Measurements from ENCODE around the gene MPEG1.

The MPEG1 gene

DNA sequence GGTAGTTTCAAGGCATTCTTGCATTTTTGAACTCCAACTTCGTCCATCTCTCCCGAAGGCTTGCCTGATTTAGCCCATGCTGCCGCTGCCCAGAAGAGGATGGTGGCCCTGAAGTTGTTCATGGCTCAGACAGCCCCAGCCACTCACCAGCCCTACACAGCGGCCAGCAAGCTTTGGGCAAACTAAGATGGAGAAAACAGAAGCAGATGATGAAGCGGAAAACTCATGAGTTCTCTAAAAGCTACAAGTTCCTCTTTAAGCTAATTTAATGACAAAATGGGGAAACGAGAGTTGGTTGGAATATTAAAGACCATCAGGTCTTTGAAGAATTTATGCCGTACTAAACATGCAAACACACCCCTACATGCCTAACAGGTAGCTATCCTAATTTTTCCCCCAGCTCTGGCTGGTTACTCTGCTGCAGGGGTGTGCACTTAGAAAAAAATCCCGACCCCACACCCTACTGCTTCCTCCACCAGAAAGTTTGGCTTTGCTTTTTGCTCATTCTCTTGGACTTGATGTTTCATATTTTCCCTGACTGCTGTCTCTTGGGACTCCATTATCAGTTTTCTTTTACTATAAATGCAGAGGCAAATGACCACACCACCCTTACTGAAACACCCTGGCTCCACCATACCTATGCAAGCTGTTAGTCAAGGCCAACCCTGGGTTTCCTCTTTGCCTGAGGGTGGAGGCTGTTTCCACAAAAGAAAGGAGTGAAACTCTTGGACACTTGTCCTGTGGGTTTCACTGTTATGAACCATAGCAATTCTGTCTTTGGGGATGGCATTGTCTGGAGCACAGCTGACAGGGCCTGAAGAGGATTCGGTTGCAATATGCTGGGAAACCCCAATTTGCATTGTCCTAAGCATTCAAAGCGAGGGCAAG is at the start of gene MPEG1:
TSS of gene MPEG1 (minus strand) at position 184 of the 888 bp plus-strand sequence. CDS start at position 122, 62 bp downstream.
- no peak for TF ChIP-seq EZH2phosphoT487 (IDR thresholded peaks at IDR 0.05; ENCODE audit: low read length)
- TF ChIP-seq EZH2 (optimal IDR thresholded peaks at IDR 0.05; ENCODE audit: low read depth, low read length), result no peak
- TF ChIP-seq, protein P1, sequence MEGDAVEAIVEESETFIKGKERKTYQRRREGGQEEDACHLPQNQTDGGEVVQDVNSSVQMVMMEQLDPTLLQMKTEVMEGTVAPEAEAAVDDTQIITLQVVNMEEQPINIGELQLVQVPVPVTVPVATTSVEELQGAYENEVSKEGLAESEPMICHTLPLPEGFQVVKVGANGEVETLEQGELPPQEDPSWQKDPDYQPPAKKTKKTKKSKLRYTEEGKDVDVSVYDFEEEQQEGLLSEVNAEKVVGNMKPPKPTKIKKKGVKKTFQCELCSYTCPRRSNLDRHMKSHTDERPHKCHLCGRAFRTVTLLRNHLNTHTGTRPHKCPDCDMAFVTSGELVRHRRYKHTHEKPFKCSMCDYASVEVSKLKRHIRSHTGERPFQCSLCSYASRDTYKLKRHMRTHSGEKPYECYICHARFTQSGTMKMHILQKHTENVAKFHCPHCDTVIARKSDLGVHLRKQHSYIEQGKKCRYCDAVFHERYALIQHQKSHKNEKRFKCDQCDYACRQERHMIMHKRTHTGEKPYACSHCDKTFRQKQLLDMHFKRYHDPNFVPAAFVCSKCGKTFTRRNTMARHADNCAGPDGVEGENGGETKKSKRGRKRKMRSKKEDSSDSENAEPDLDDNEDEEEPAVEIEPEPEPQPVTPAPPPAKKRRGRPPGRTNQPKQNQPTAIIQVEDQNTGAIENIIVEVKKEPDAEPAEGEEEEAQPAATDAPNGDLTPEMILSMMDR (IDR thresholded peaks at IDR 0.05; ENCODE audit: low read length), result no peak
- Histone ChIP-seq H3K9me3 (replicated peaks; ENCODE audit: insufficient read depth, low read length) (no peaks in the 10 kb centered on the region), H3K9me2 (replicated peaks; ENCODE audit: insufficient read depth, low read length) (no peaks in the 10 kb centered on the region), H3K4me2 (ENCODE audit: low read depth, low read length) (no peak within 1 kb of the TSS), H2AFZ (ENCODE audit: low read length) (no peak within 1 kb of the TSS), H3F3A (ENCODE audit: insufficient read depth, low read length) (peaks cover 11% of the 10 kb centered on the region), H3K4me3 (ENCODE audit: low read length) (no peak within 1 kb of the TSS; the same call in 1 of the 2 replicates), H3K36me3 (replicated peaks; ENCODE audit: insufficient read depth, low read length) (no peaks in the 10 kb centered on the region), H3K27ac (ENCODE audit: low read length) (no peak within 1 kb of the TSS), H3K27me3 (replicated peaks; ENCODE audit: insufficient read depth, low read length) (no peaks in the 10 kb centered on the region), H3K4me1 (ENCODE audit: low read length) (peaks cover 11% of the 10 kb centered on the region), H3K9ac (ENCODE audit: low read length) (no peak within 1 kb of the TSS), H3K79me2 (ENCODE audit: low read length) (no peaks in the 10 kb centered on the region), H4K20me1 (ENCODE audit: insufficient read depth, low read length) (no peaks in the 10 kb centered on the region)
- no peak for DNase-seq

DNA sequence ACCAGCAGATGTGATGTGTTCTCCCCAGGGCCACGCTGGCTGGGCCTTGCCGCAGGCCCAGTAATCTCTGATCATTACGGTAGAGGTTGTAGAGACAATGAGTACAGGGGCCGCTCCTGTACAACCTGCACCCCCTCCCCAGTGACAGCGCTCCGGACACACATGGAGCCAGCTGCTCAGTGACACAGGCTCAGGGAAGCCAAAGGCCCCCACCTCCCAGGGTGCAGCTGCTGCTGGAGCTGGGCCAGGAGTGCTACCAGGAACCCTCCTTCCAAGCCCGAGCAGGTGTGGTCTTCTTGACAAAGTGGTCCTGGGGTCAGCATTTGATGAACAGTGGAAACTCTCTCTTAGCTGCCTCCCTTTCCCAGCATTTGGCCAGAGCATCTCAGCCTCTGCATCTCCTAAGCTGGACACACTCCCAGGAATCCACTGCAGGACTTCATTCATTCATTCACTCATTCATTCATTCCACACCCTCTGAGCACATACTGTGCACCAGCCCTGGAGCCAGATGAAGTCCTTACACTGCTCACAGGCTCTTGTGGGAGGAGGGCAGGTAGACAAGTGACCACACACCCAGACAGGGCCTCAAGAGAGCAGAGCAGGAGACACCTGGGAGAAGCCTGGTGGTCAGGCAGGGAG is 49.6 kb upstream of the MPEG1 start:
- Histone ChIP-seq H2AFZ (ENCODE audit: low read length) (no peak overlapping the region), H3K4me3 (ENCODE audit: low read length) (no peak overlapping the region), H3K27me3 (replicated peaks; ENCODE audit: insufficient read depth, low read length) (no peaks in the 10 kb centered on the region), H3K9ac (ENCODE audit: low read length) (no peak overlapping the region), H3K4me2 (ENCODE audit: low read depth, low read length) (no peak overlapping the region), H3K9me2 (replicated peaks; ENCODE audit: insufficient read depth, low read length) (no peaks in the 10 kb centered on the region), H3K27ac (ENCODE audit: low read length) (no peak overlapping the region), H3K9me3 (replicated peaks; ENCODE audit: insufficient read depth, low read length) (no peaks in the 10 kb centered on the region), H3K36me3 (replicated peaks; ENCODE audit: insufficient read depth, low read length) (no peaks in the 10 kb centered on the region), H4K20me1 (ENCODE audit: insufficient read depth, low read length) (no peaks in the 10 kb centered on the region), H3F3A (ENCODE audit: insufficient read depth, low read length) (no peaks in the 10 kb centered on the region), H3K79me2 (ENCODE audit: low read length) (no peaks in the 10 kb centered on the region), H3K4me1 (ENCODE audit: low read length) (no peaks in the 10 kb centered on the region)
- TF ChIP-seq, protein P1 (IDR thresholded peaks at IDR 0.05; ENCODE audit: low read length), result no peak
- TF ChIP-seq EZH2phosphoT487 (IDR thresholded peaks at IDR 0.05; ENCODE audit: low read length), result no peak
- TF ChIP-seq EZH2 (optimal IDR thresholded peaks at IDR 0.05; ENCODE audit: low read depth, low read length), result no peak
- DNase-seq, result no peak

DNA sequence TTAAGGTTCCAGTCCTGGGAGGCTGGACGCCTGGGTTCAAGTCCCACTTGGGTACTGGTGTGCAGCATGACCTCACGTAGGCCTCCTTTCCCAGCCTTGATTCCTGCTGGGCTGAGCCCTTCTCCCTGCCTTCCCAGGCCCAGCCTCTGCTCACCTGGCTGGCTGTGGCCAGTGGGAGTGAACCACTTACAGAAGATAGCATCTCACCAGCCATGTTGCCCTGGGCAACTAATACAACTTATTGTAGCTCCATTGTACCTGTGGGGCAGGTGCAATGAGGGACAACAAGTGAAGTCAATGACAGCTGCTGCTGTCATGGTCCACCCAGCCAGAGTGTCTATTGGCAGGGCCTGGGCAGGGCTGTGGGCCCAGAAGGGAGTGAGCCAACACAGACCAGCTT is 48.4 kb upstream of the MPEG1 start:
- H3K27ac ChIP-seq (ENCODE audit: low read length), result no peak overlapping the region
- DNase-seq, result no peak
- no peaks in the 10 kb centered on the region for H3K27me3 ChIP-seq (replicated peaks; ENCODE audit: insufficient read depth, low read length)
- no peaks in the 10 kb centered on the region for H3K36me3 ChIP-seq (replicated peaks; ENCODE audit: insufficient read depth, low read length)
- H3K9me2 ChIP-seq (replicated peaks; ENCODE audit: insufficient read depth, low read length), result no peaks in the 10 kb centered on the region
- no peaks in the 10 kb centered on the region for H3K9me3 ChIP-seq (replicated peaks; ENCODE audit: insufficient read depth, low read length)
- no peaks in the 10 kb centered on the region for H3F3A ChIP-seq (ENCODE audit: insufficient read depth, low read length)
- no peaks in the 10 kb centered on the region for H4K20me1 ChIP-seq (ENCODE audit: insufficient read depth, low read length)
- no peak overlapping the region for H2AFZ ChIP-seq (ENCODE audit: low read length)
- H3K4me2 ChIP-seq (ENCODE audit: low read depth, low read length), result no peak overlapping the region
- no peak overlapping the region for H3K9ac ChIP-seq (ENCODE audit: low read length)
- H3K4me1 ChIP-seq (ENCODE audit: low read length), result no peaks in the 10 kb centered on the region
- no peaks in the 10 kb centered on the region for H3K79me2 ChIP-seq (ENCODE audit: low read length)
- no peak for TF ChIP-seq EZH2phosphoT487 (IDR thresholded peaks at IDR 0.05; ENCODE audit: low read length)
- TF ChIP-seq, protein P1 (IDR thresholded peaks at IDR 0.05; ENCODE audit: low read length), result no peak
- no peak overlapping the region for H3K4me3 ChIP-seq (ENCODE audit: low read length)

All from MM.1S (cell line).